CD4-positive, alpha-beta T cell treated with Interleukin-10 for 1 hour (primary cell): ENCODE results near the gene KCNQ1OT1.

ENCODE experiments used
- DNase-seq: peaks from one replicate; pipeline ENCODE4 v3.0.0-alpha.2; 2020

KCNQ1OT1 gene

GRCh38 chr11:2685566-2686359 lies 14.0 kb downstream of the KCNQ1OT1 start:
- DNase-seq, result no peak

- no peak for DNase-seq
These were observed 14.7 kb downstream of the KCNQ1OT1 start for GRCh38 chr11:2685051-2685450.

- DNase-seq, result no peak
These were observed 15.2 kb downstream of the KCNQ1OT1 start for GRCh38 chr11:2684581-2684980.

- DNase-seq, result no peak
These were observed 16.0 kb downstream of the KCNQ1OT1 start for GRCh38 chr11:2683806-2684205.

DNA sequence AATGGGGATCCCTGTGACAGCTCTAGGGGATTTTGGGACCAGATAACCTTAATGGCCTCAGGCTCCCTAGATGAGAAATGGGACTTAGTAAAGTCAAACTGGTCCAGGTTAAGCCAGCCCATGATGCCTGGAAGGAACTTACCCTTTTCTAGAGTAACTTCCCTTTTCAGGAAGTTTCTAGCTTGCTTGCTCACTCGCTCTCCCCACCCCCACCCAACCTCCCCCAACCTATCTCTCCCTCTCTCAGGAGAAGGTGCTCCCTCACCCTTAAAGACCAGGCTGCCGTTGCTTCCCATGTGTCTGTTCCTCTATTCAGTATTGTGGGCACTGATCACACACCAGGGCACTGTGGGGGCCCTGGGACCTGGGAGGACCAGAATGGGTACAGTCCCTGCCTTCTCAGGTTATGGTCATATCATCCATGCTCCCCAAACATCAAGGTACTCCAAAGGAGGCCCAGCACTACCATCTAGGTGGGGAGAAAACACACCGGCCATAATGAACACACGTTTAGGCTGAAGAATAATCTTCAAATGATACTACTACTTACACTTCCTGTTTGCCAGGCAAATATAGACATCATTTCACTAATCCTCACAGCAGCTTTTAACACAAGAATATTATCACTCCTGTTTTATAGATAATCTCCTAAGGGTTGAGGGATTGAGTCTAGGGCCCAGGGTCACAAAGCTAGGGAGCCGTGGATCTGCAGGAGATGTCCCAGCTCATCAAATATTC lies 18.2 kb downstream of the KCNQ1OT1 start:
- DNase-seq, result no peak

DNA sequence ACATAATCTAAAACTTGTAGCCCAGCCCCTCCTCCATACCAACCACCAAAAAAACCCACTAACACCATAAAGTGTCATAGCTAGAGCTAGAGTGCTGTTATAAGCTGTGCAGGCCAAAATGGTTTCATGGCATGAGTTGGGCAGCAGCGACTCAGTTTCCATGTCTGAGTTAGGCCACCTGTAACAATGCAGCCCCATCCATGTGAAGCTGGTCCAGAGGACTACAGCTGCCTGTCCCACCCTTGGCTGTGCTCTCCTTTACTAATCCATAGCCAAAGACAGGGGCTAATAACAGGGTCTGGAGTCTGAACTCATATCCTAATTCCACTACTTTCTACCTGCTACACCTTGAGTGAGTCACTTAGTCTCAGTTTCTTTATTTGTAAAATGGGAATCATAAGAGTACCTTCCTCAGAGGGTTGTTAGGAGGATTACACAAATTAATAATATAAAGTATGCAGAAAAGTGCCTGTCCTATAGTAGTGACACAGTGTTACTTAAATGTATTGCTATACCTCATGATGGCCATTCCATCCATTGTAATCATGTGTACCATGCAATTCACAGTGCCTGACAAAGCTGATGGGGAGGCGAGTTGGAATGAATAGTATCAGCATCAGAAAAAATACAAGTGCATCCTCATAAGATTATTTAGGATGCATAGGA lies 20.6 kb downstream of the KCNQ1OT1 start:
- no peak for DNase-seq

GRCh38 chr11:2678396-2678795 lies 21.4 kb downstream of the KCNQ1OT1 start:
- no peak for DNase-seq

DNA sequence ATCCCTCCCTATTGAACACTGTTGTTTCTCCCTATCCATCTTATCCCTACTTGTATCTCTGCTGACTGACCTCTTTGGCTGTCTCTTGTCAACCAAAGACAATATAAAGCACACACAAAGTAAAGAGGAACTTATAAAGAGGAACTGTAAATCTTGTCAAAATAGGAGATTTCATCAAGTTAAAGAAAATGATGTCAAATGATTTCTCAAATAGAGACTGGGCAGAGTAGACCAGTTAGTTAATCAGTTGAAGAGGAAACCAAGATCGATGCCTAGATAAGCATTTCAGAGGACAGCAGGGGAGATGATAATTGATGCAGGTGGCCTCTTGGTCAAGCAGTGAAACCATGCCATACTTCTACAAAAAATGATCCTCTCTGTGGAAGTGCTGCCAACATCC lies 22.7 kb downstream of the KCNQ1OT1 start:
- DNase-seq, result no peak

GRCh38 chr11:2675540-2675939 lies 24.3 kb downstream of the KCNQ1OT1 start:
- DNase-seq, result no peak

DNA sequence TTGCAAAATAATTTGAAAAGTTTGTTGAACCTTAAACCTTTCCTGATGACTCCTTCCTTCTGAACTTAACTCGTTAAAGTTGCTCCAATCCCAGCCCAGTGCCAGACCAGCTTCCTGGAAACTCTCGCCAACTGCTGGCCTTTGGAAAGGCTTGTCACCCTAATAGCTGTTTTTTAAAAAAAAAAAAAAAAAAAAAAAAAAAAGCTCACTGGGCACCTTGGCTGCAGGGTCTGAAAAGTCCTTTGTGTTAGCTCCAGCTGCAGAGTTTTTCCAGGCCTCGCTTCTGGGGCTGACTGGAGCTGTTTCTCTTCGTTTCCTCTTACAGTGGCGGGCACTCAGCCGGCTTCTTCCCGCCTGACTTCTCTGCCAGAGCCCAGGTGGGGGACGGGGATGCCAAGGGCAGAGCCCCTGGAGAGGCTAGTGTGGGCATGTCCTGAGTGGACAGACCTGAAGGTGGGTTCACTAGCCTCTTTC lies 25.1 kb downstream of the KCNQ1OT1 start:
- no peak for DNase-seq

DNA sequence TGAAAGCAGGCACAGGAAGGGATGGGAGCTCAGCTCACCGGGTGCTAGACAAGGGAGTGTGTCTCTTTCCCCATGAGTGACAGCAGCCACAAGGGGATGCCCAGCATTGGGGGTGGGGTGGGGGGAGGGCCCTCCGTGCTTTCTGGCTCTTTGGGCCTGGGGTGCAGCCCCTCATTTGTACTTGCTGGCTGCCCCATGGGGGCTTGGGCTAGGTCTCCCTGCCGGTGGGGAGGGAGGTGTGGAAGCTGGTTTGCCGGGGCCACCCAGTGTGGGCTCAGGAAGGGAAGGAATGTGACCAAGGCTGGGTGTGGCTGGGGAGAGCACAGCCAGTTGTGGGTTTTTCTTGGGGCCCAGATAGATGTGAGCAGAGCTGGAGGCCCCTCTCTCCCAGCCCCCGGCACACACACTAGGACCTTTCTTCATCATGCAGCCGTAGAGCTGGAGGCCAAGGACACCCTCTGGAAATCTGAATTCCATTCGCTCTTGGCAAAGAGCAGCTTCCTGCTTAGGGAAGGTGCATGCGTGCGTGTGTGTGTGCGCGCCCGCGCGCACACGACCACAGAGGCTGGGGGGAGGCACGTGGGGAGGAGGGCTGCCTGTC lies 25.8 kb downstream of the KCNQ1OT1 start:
- no peak for DNase-seq

GRCh38 chr11:2673250-2673610 lies 26.6 kb downstream of the KCNQ1OT1 start:
- DNase-seq, result no peak

DNA sequence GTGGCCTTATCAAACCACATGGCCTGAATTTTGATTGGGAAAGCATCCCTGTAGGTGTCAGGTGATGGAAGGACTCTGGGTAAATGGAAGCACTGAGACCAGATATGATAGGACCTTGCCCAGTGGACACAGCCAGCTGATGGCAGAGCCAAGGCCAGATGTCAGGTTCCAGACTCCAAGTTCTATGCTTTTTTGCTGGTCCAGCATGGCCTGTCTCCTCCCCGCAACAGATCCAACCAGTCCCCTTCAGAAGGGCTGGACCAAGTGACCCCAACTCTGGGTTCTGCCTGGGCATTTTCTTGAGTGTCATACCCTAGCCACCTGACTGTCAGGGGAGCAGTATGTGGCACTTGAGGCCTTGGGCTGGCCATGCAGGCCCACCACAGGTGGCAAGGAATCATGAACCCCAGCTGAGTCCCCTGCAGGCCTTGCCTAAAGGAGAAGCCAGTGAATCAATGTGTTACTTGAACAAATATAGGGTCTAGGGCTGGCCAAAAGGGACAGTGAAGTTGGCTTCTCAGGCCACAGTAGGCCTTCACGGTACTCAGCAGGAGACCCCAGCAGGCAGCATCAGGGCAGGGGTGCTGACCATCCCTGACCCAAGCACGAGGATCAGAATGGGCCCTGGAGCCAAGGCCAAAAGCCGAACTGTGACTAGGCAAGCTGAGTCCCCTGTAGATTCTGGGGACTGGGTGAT lies 27.1 kb downstream of the KCNQ1OT1 start:
- DNase-seq, result no peak

GRCh38 chr11:2671748-2672147 lies 28.0 kb downstream of the KCNQ1OT1 start:
- DNase-seq, result no peak

GRCh38 chr11:2670541-2671100 lies 29.2 kb downstream of the KCNQ1OT1 start:
- no peak for DNase-seq

DNA sequence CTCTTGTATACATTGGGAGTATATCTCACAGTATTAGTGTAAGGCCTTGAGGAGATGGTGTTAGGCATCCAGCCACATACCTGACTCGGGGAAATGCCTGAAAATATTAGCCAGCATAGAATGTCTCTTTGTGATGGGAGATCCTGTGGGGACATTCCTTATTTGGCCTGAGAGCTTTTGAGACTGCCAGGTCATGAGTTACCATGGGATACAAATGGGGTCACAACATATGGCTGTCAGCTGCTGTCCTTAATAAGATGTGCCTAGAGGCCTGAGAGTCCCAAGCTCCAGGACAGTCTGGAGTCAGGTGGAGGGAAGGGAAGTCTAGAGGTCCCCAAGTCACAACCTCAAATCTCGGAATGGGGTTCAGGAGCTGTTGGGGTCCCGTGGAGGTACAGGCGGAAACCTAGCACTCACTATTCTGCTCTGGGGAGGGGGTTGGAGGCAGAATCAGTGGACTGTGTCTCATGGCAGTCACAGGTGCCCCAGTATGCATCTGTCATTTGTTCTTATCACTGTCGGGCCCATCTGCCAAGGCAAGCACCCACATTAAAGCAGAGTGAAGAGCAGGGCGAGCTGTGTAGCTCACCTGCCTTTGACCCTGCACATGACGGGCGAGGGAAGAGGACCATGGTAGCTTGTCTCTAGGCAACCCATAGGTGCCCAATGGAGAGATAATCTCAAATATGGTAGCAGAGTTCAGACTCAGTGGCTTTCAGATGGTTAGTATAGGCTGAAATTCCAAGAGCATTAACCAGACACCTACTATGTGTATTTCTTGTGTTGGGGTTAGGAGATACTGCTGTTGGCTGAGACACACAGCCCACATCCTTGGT lies 29.9 kb downstream of the KCNQ1OT1 start:
- no peak for DNase-seq

GRCh38 chr11:2668876-2669275 lies 30.9 kb downstream of the KCNQ1OT1 start:
- no peak for DNase-seq

DNA sequence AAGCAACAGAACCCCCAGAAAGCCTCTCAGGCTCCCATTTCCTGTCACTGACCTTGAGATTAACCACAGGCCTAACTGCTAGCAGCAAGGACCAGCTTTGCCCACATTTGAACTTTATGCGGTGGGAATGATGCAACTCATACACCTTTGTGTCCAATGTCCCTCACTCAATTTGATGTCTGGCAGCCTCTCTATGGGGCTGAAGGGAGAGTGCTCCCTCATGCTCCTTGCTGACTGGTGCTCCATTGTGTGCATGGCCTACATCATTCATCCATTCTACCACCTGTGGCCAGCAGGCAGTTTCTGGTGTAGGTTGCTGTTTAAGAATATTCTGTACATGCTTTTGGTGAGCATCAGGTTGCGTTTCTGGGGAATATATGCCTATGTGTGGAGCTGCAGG lies 31.9 kb downstream of the KCNQ1OT1 start:
- no peak for DNase-seq

GRCh38 chr11:2666828-2667570 lies 32.8 kb downstream of the KCNQ1OT1 start:
- DNase-seq, result no peak

GRCh38 chr11:2666401-2666741 lies 33.4 kb downstream of the KCNQ1OT1 start:
- DNase-seq, result no peak
